GM18508 (cell line): ENCODE results near the gene ARX.

Experiments used
- ATAC-seq: cut with Tn5 transposase; IDR thresholded peaks from one replicate; pipeline ENCODE4 v1.9.1; 2021; ENCODE audit warnings: moderate number of reproducible peaks; ENCODE audit not compliant: insufficient read depth, unreplicated experiment

The ARX gene

GRCh38 chrX:25003066-25003849, 12.5 kb downstream of the ARX start:
- no peak for ATAC-seq

- ATAC-seq, result no peak
These were observed 13.1 kb downstream of the ARX start for GRCh38 chrX:25002661-25003020.

GRCh38 chrX:25001808-25002660, 13.7 kb downstream of the ARX start:
- ATAC-seq, result no peak

DNA sequence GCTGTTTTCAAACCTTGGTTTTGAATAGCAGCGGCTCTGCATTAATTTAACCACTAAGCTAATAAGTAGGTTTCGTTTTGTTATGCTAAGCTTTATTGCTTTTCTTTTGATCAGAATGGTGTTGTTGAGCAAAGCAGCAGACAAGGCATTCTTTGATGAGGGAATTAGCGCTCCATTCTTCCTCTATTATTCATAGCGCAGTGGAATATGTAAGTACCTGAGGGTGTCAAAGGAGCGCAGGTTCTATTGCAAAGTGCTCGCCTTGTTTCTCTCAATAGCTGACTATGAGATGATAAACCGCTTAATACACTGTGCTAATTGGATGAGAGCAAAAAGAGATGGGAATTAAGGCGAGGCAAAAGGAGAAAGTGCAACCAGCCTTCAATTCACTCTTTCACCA, 16.3 kb downstream of the ARX start:
- ATAC-seq, result no peak

- no peak for ATAC-seq
These were observed 19.6 kb downstream of the ARX start for GRCh38 chrX:24996096-24996709.

- ATAC-seq, result no peak
These were observed 21.9 kb downstream of the ARX start for GRCh38 chrX:24993879-24994278.

- no peak for ATAC-seq
These were observed 25.2 kb downstream of the ARX start for GRCh38 chrX:24990535-24990934.

GRCh38 chrX:24988314-24988713, 27.5 kb downstream of the ARX start:
- no peak for ATAC-seq

DNA sequence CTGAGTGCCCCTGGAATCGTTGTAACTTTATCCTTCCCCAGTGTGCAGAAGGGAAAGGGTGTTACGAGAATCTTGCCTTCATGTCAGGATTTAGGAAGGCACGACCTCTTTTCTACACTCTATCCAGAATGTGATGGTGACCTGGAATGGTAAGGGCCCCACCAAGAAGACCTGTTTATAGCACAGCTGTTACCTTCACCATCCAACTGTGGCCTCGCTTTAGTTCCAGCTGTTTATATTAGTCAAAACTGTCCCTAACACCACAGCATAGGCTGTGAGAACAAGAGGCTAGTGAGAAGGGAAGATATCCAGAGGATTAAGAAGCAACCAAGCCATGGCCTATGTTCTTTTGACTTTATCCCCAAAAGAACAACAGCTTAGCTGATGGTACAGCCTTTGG, 28.0 kb downstream of the ARX start:
- no peak for ATAC-seq

- ATAC-seq, result no peak
These were observed 30.6 kb downstream of the ARX start for GRCh38 chrX:24985120-24985519.

- no peak for ATAC-seq
These were observed 31.8 kb downstream of the ARX start for GRCh38 chrX:24983931-24984330.

DNA sequence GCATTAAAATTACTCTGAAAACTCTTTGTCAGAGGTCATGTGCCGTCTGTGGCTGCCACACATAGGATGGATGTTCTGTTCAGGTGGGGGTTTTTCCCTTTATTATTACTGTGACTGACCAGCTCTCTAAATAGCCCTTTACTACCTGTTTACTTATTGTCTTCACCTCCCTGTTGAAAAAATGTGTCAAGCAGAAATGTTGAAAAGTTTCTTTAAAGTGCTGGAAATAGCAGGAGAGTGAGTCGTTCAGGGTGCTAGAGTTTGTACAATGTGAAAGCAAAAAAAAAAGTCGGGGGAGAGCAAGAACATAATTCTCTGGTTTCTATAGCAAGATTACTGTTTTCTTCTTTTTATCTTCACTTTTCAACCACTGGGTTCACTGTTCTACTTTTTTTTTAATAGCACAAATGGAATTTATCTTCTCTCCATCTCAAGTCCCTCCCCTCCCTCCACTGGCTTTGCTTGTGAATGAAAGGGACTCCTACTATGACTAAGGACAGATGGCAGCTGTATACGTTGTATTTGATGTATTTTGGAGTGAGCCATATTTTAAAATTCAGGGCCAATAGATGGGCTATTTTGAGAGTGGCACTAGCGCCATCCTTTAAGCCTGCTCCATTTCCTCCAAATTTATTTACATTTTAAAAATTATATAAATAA, 33.3 kb downstream of the ARX start:
- ATAC-seq, result no peak

DNA sequence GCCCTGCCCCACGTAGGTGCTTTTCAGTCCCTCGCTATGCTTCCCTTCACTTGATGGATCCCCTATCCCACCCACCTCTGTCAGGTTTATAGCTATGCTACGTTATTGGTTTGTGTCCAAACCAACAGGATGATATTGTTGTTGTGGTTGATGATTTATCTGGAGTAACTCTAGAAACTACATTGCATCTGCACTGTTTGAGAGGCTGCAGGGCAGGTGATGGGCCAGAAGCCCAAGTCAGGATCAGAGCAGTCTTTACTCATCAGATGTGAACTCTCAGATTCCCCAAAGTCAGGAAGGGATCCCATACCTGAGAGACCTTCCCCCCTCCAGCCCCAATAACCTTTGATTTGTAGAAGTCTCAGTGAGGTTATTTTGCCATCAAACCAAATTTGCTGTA, 34.7 kb downstream of the ARX start:
- ATAC-seq, result no peak

GRCh38 chrX:24979081-24979480, 36.7 kb downstream of the ARX start:
- peak; percentile 40 for ATAC-seq

DNA sequence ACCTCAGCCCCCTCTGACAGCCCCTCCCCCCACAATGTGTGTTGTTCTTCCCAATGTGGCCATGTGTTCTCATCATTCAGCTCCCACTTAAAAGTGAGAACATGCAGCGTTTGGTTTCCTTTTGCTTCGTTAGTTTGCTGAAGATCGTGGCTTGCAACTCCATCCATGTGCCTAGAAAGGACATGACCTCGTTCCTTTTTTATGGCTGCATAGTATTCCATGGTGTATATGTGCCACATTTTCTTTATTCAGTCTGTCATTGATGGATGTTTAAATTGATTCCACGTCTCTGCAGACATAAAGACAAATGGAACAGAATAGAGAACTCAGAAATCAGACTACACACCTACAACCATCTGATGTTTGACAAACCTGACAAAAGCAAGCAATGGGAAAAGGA, 46.0 kb downstream of the ARX start:
- no peak for ATAC-seq

DNA sequence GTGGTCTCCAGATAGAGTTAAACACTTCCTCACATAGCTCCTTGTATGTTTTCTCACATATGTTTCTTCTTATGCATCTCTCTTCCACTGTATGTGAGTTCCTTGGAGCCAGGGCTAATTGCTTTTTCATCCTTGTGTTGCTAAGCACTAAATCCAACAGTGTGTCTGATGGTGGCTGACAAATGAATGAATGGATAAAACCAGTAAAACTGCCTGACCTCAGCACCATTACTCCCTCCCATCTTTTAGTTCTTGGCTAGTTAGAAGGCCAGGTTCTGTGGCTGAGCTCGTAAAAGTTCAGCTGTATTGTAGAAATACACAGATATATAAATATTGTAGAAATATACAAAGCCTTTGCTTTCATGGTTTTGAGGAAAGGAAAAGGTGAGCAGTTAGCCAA, 50.4 kb downstream of the ARX start:
- no peak for ATAC-seq

DNA sequence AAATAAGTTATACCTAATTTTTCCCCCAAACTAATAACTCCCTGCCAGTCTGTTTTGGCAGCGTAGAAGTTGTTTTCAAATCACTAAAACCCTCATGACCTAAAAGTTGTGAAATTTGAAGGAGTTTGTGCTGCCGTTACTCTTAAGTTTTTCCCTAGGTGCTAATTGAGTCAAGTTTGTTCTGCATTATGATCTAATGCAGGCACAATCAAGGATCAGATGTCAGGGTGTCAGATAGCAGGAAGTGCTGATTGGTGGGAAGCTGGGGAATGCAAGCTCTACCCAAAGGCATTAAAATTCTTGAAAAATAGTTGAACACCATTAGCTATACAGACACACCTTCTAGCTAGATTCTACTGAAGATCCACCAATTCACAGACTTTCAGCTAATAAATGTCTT, 51.9 kb downstream of the ARX start:
- no peak for ATAC-seq

- ATAC-seq, result no peak
These were observed 54.0 kb downstream of the ARX start for GRCh38 chrX:24961809-24962208.

- ATAC-seq, result no peak
These were observed 58.9 kb downstream of the ARX start for GRCh38 chrX:24956828-24957227.

- ATAC-seq, result no peak
These were observed 60.3 kb downstream of the ARX start for GRCh38 chrX:24955372-24955930.
